ENCODE data around the gene ZNF587. TPM values are rescaled to one million over a fixed set of nuclear protein-coding genes. Genes with fewer than 3 reads are reported as not detected.
"Not testable (repeated sequence)": the region's sequence is repeated elsewhere in the genome, so short reads cannot be mapped to it uniquely, and the experiment has no call there.

Gene ZNF587
- total RNA-seq, 1 donor from 2014 or later = 14.9 TPM

GRCh38 chr19:57886046-57886445 lies 36.4 kb downstream of the ZNF587 start:
- no peak for DNase-seq (ENCODE audit: low read depth in 2 of 2)

GRCh38 chr19:57887195-57887941 lies 37.7 kb downstream of the ZNF587 start:
- DNase-seq (ENCODE audit: low read depth in 2 of 2) = no peak

- no peak for DNase-seq (ENCODE audit: low read depth in 2 of 2)
Measured at GRCh38 chr19:57888107-57888559, 38.5 kb downstream of the ZNF587 start.

- DNase-seq (ENCODE audit: low read depth in 2 of 2) = peak; percentile 5 to 68
Measured at GRCh38 chr19:57888560-57889231, 39.0 kb downstream of the ZNF587 start, which contains the start of gene ZNF814. Gene ZNF814, minus strand, starts transcription at chr19:57889037. Its CDS starts 235 bp downstream, at chr19:57888802.

- not testable (repeated sequence) for DNase-seq (ENCODE audit: low read depth in 2 of 2)
Measured at GRCh38 chr19:57890706-57891105, 41.0 kb downstream of the ZNF587 start.

DNA sequence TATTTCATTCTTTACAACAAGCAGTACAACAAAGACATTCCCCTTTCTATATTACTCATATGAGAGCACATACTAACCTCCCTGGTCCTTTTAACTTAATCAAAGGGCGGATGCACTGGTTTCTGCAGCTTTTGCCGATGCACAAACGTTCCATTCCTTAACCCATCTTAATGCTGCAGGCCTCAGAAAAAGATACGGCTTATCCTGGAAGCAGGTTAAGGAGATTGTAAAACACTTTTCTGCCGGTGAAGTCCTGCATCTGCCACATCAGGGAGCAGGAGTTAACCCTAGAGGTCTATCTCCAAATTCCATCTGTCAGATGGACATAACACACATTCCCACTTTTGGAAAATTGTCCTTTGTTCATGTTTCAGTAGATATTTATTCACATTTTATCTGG lies 50.7 kb downstream of the ZNF587 start:
- DNase-seq (ENCODE audit: low read depth in 2 of 2) = no peak

DNA sequence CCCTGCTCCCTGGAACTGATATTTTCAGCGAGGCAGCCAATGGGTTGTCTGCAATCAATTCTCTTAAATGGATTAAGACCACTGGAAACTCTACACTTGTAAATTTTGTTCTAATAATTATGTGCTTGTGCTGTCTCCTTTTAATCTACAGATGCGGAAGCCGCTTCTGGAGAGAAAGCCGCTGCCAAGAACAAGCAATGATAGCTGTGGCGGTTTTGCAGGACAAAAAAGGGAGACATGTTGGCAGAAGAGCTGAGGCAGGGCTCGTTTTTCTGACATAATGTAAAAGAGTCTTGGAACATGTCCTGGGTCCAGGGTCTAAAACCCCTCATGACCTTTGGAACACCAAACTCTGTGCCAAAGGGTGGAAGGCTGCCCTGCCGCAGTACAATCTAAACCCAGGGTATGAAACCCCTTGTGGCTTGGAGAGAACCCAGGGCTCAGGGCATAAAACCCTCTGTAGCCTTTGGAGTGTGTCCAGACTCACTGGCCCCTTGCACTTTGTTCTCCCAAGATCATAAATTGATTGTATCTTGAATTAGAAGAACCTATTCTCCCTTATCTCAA lies 54.0 kb downstream of the ZNF587 start:
- no peak for DNase-seq (ENCODE audit: low read depth in 2 of 2)

DNA sequence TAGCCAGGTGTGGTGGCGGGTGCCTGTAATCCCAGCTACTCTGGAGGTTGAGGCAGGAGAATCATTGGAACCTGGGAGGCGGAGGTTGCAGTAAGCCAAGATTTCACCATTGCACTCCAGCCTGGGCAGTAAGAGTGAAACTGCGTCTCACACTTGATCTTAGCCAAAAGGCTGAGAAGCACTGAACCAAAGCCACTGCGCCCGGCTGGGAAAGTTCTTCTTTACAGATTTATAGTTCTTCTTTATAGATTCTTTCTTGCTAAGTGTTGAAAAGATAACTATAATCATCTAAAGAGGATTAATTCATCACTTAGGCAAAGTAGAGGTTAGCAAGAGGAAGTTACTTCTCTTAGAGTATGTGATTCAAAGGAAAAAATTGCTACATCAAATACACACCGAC lies 55.6 kb downstream of the ZNF587 start:
- no peak for DNase-seq (ENCODE audit: low read depth in 2 of 2)

- no peak for DNase-seq (ENCODE audit: low read depth in 2 of 2)
Measured at GRCh38 chr19:57907394-57907793, 57.7 kb downstream of the ZNF587 start.

GRCh38 chr19:57914531-57914930 lies 64.9 kb downstream of the ZNF587 start:
- no peak for DNase-seq (ENCODE audit: low read depth in 2 of 2)

Other genes with a start within 250 kb of the ZNF587 start
- gene ZNF530, start 250.0 kb upstream of the ZNF587 start, total RNA-seq = 2.6 and 3.3 TPM in 2 replicates
- 13.7 and 15.9 TPM in 2 replicates for gene ZNF134, start 235.6 kb upstream of the ZNF587 start, total RNA-seq
- gene ZNF211, start 216.7 kb upstream of the ZNF587 start, total RNA-seq = 7.4 and 9.9 TPM in 2 replicates
- gene ZSCAN4, start 180.9 kb upstream of the ZNF587 start, total RNA-seq = not detected in 2 replicates
- 5.4 and 6.3 TPM in 2 replicates for gene ZNF551, start 167.9 kb upstream of the ZNF587 start, total RNA-seq
- gene ZNF154, start 140.7 kb upstream of the ZNF587 start, total RNA-seq = under 0.01 and 0.99 TPM in 2 replicates
- 4.1 and 7.1 TPM in 2 replicates for gene ZNF671, start 122.2 kb upstream of the ZNF587 start, total RNA-seq
- gene ZNF776, start 103.0 kb upstream of the ZNF587 start, total RNA-seq = 12.9 and 16.9 TPM in 2 replicates
- 8.5 and 15.7 TPM in 2 replicates for gene ZNF586, start 80.2 kb upstream of the ZNF587 start, total RNA-seq
- gene ZNF552, start 34.9 kb upstream of the ZNF587 start, total RNA-seq = 4.6 and 8.5 TPM in 2 replicates
- gene ZNF587B, start 19.6 kb upstream of the ZNF587 start, total RNA-seq = 10.9 and 25.0 TPM in 2 replicates
- 1.7 and 5.6 TPM in 2 replicates for gene ZNF814, start 39.2 kb downstream of the ZNF587 start, total RNA-seq
- 5.9 and 12.3 TPM in 2 replicates for gene ZNF417, start 66.7 kb downstream of the ZNF587 start, total RNA-seq
- 1.7 and 6.2 TPM in 2 replicates for gene ZNF418, start 85.5 kb downstream of the ZNF587 start, total RNA-seq
- gene ZNF256, start 97.8 kb downstream of the ZNF587 start, total RNA-seq = 3.2 and 3.5 TPM in 2 replicates
- not detected in 2 replicates for gene C19orf18, start 124.7 kb downstream of the ZNF587 start, total RNA-seq
- 5.2 and 8.7 TPM in 2 replicates for gene ZNF606, start 153.0 kb downstream of the ZNF587 start, total RNA-seq
- 0.20 TPM in 1 of 2 replicates, not detected in the other for gene ZSCAN1, start 184.2 kb downstream of the ZNF587 start, total RNA-seq
- gene ZNF135, start 209.4 kb downstream of the ZNF587 start, total RNA-seq = 0.65 and 2.8 TPM in 2 replicates
- 10.7 and 29.6 TPM in 2 replicates for gene ZSCAN18, start 248.4 kb downstream of the ZNF587 start, total RNA-seq

Data from lung microvascular endothelial cell (primary cell).